ENCODE results near the gene DNAI1. TPM values are rescaled to one million over a fixed set of nuclear protein-coding genes. Genes with fewer than 3 reads are reported as not detected.

The DNAI1 gene
- total and polyA plus RNA-seq, 2 of the 13 experiments (the other 11 are each of a cell fraction or from before 2014, with no cell fraction given), result not detected

DNA sequence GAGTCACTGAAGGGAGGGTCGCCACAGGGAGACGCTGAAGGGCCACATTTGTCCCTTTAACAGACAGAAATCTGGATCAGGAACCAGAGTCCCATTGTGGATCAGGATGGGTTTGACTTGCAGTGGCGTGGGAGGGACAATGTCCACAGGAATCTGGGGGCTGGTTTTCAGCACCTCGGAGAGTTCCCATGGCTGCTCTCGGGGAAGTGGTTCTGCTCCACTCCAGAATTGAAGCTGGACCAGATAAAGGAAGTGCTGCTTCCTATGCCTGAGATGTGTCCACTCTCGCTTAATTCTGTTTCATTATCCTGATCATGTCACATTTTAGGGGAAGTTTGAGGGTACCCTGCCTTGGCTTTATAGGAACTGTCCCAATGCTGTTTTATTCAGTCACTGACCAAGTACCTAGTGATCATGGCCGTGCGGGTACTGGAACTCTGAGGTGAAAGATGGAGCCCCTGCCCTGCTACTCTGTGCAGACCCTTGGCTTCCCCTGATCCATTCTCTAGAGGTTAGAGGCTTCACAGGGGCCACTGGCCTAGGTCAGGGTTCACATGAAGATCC lies 35.4 kb downstream of the DNAI1 start (continued):
- no peak for TF ChIP-seq NFKB2 (CRISPR knock-in tag; IDR thresholded peaks at IDR 0.05; ENCODE audit: borderline replicate concordance)
- TF ChIP-seq NRL (CRISPR knock-in tag; IDR thresholded peaks at IDR 0.05; ENCODE audit: borderline replicate concordance), result no peak
- TF ChIP-seq ZBTB38 (CRISPR knock-in tag; IDR thresholded peaks at IDR 0.05), result no peak
- TF ChIP-seq ZNF687 (CRISPR knock-in tag; IDR thresholded peaks at IDR 0.05), result no peak
- TF ChIP-seq ZFYVE20 (CRISPR knock-in tag; IDR thresholded peaks at IDR 0.05; ENCODE audit: borderline replicate concordance, low read depth), result no peak
- TF ChIP-seq ZNF460 (CRISPR knock-in tag; IDR thresholded peaks at IDR 0.05; ENCODE audit: borderline replicate concordance), result no peak
- TF ChIP-seq ZNF772 (CRISPR knock-in tag; IDR thresholded peaks at IDR 0.05), result no peak
- peak; percentile 44; the same call in 1 of the 2 replicates for TF ChIP-seq HDAC2 (CRISPR knock-in tag; IDR thresholded peaks at IDR 0.05)
- TF ChIP-seq ZNF432 (CRISPR knock-in tag; IDR thresholded peaks at IDR 0.05; ENCODE audit: borderline replicate concordance), result no peak
- TF ChIP-seq ARNT (IDR thresholded peaks at IDR 0.05), result no peak
- no peak for TF ChIP-seq ATAD3A (CRISPR knock-in tag; IDR thresholded peaks at IDR 0.05)
- TF ChIP-seq PAX8 (CRISPR knock-in tag; IDR thresholded peaks at IDR 0.05; ENCODE audit: borderline replicate concordance), result no peak
- no peak for TF ChIP-seq ZSCAN31 (CRISPR knock-in tag; IDR thresholded peaks at IDR 0.05; ENCODE audit: low read depth)
- no peak for TF ChIP-seq NFIB (CRISPR knock-in tag; IDR thresholded peaks at IDR 0.05; ENCODE audit: borderline replicate concordance)
- TF ChIP-seq ZNF414 (CRISPR knock-in tag; IDR thresholded peaks at IDR 0.05), result no peak
- 0 out of 2 replicates have a peak, but pooled peaks have one; percentile 41 for TF ChIP-seq BRCA1 (CRISPR knock-in tag; IDR thresholded peaks at IDR 0.05)
- TF ChIP-seq NR2F1 (CRISPR knock-in tag; IDR thresholded peaks at IDR 0.05), result no peak
- no peak for TF ChIP-seq MNT (IDR thresholded peaks at IDR 0.05)
- no peak for TF ChIP-seq ZNF841 (CRISPR knock-in tag; IDR thresholded peaks at IDR 0.05; ENCODE audit: borderline replicate concordance)
- TF ChIP-seq, protein P1, sequence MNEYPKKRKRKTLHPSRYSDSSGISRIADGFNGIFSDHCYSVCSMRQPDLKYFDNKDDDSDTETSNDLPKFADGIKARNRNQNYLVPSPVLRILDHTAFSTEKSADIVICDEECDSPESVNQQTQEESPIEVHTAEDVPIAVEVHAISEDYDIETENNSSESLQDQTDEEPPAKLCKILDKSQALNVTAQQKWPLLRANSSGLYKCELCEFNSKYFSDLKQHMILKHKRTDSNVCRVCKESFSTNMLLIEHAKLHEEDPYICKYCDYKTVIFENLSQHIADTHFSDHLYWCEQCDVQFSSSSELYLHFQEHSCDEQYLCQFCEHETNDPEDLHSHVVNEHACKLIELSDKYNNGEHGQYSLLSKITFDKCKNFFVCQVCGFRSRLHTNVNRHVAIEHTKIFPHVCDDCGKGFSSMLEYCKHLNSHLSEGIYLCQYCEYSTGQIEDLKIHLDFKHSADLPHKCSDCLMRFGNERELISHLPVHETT (CRISPR knock-in tag; conservative IDR thresholded peaks at IDR 0.05), result no peak
- no peak for TF ChIP-seq ZNF660 (CRISPR knock-in tag; IDR thresholded peaks at IDR 0.05; ENCODE audit: borderline replicate concordance, low read depth)
- no peak for TF ChIP-seq KLF13 (CRISPR knock-in tag; IDR thresholded peaks at IDR 0.05)
- TF ChIP-seq SSRP1 (CRISPR knock-in tag; IDR thresholded peaks at IDR 0.05), result no peak

Measured in HepG2 (cell line).